Mammary epithelial cell (primary cell): Measurements from ENCODE around the gene IGSF21.

ENCODE experiments used
- EZH2 ChIP-seq: IDR thresholded peaks from 2 replicates; pipeline ENCODE4 v1.6.1; 2012; ENCODE audit warnings: low read length, inconsistent platforms, borderline replicate concordance
- TF ChIP-seq, protein P1 (sequence below), 2 donors: IDR thresholded peaks in 1 of 2; conservative IDR thresholded peaks in 1 of 2; 2 replicates each; pipeline ENCODE4 v1.5.1; 2011 to 2012; ENCODE audit warnings: inconsistent platforms in 2 of 2, low read length in 2 of 2, mild to moderate bottlenecking in 2 of 2, control low read depth in 1 of 2, low read depth in 1 of 2; ENCODE audit not compliant: insufficient read depth in 1 of 2; ENCODE audit errors: extremely low read depth in 1 of 2

DNA sequence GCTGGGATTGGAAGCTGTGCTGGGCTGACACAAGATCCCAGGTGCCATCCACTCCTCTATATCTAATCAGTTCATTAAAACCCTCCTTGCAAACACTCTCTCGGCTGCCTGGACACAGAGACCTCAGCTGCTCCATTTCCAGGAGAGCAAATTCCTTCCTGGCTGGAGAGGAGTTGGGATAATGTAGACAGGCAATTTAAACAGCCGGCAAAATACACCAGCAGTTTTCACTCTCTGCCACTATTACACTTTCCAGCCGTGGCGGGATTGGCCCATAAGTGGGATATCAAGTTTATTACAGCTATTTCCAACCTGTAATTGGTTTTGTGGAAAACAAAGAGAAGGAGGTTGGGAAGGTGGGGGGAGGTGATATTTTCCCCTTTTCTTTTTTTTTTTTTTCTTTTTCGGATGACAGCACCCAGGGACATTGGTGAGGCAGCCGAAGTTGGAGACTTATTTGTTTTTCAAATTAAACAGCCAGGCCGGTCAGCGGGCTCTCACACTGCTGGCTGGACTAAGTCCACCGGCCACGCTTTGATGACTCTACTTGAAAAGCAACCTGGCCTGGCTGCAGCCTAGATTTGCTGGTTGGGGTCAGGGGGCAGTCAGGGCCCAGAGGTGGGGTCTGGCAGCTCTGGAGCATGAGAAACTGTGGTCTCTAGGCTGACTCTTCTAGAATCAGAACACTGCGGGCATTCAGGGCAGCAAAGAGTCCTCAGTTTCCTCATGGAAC is 177.4 kb downstream of the IGSF21 start:
- TF ChIP-seq, protein P1, sequence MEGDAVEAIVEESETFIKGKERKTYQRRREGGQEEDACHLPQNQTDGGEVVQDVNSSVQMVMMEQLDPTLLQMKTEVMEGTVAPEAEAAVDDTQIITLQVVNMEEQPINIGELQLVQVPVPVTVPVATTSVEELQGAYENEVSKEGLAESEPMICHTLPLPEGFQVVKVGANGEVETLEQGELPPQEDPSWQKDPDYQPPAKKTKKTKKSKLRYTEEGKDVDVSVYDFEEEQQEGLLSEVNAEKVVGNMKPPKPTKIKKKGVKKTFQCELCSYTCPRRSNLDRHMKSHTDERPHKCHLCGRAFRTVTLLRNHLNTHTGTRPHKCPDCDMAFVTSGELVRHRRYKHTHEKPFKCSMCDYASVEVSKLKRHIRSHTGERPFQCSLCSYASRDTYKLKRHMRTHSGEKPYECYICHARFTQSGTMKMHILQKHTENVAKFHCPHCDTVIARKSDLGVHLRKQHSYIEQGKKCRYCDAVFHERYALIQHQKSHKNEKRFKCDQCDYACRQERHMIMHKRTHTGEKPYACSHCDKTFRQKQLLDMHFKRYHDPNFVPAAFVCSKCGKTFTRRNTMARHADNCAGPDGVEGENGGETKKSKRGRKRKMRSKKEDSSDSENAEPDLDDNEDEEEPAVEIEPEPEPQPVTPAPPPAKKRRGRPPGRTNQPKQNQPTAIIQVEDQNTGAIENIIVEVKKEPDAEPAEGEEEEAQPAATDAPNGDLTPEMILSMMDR (conservative IDR thresholded peaks at IDR 0.05 in 1 of 2, IDR thresholded peaks at IDR 0.05 in 1 of 2; ENCODE audit: extremely low read depth in 1 of 2, insufficient read depth in 1 of 2, low read depth in 1 of 2, low read length in 2 of 2): no peak
- no peak for TF ChIP-seq EZH2
